Uterus (tissue), 4 donors: Measurements from ENCODE around the gene HMGCS2. TPM values are rescaled to one million over a fixed set of nuclear protein-coding genes. Genes with fewer than 3 reads are reported as not detected.

Experiments used
- DNase-seq, 2 donors: peaks; one replicate each; pipeline ENCODE4 v3.0.0-alpha.2; 2019 to 2020
- H3K27ac ChIP-seq, 2 donors: fragments of 200-600 bp; sonication (generic); 1 replicate in 1 of 2; 2 replicates in 1 of 2; pipeline ENCODE4 v1.5.1; 2016 to 2018
- H3K27me3 ChIP-seq, 2 donors: fragments of 200-600 bp; sonication (generic); one replicate each; pipeline ENCODE4 v1.5.1; 2018 to 2019; ENCODE audit warnings: control low read depth in 1 of 2
- H3K36me3 ChIP-seq, 2 donors: fragments of 200-600 bp; sonication (generic); one replicate each; pipeline ENCODE4 v1.5.1; 2019; ENCODE audit warnings: control low read depth in 1 of 2
- H3K4me1 ChIP-seq, 2 donors: fragments of 200-600 bp; sonication (generic); one replicate each; pipeline ENCODE4 v1.5.1; 2018 to 2019; ENCODE audit warnings: control low read depth in 1 of 2
- H3K4me3 ChIP-seq, 2 donors: fragments of 200-600 bp; sonication (generic); 1 replicate in 1 of 2; 2 replicates in 1 of 2; pipeline ENCODE4 v1.5.1; 2018 to 2019; ENCODE audit warnings: mild to moderate bottlenecking in 1 of 2
- H3K9me3 ChIP-seq, 2 donors: fragments of 200-600 bp; sonication (generic); one replicate each; pipeline ENCODE4 v1.5.1; 2019; ENCODE audit warnings: control low read depth in 1 of 2
- POLR2A ChIP-seq, 2 donors: fragments of 450-650 bp; IDR thresholded peaks; one replicate each; pipeline ENCODE4 v1.6.1; 2016; ENCODE audit warnings: antibody characterized with exemption in 2 of 2, mild to moderate bottlenecking in 1 of 2, moderate library complexity in 1 of 2
- intact Hi-C: fragments of 100-400 bp; cut with DNase I; formaldehyde crosslinking; loops from one replicate; pipeline ENCODE4 v1.15.1; 2023; ENCODE audit warnings: low total_unique reads
- total RNA-seq, 4 donors: library from RNA; depleted of rRNA in 3 of 4; stranded (reverse); fragments of >200 nt in 3 of 4; gene quantifications; one replicate each; pipeline versions ENCODE4 v1.1.0 to v1.2.4, GENCODE V29; 2014 to 2023
- TF ChIP-seq, protein P1 (sequence below), 4 experiments: fragments of 200-600 bp in 2 of 4; fragments of 450-650 bp in 2 of 4; sonication (generic) in 2 of 4; IDR thresholded peaks; one replicate each; pipeline ENCODE4 v1.5.1; 2016 to 2019; ENCODE audit warnings: antibody characterized with exemption in 4 of 4, mild to moderate bottlenecking in 2 of 4, moderate library complexity in 1 of 4
- donor health status: DM: yes; HTN: yes; CAD: no.

HMGCS2 gene
- total RNA-seq, 4 donors from 2014 or later, result 0.29 TPM; not detected in 3

DNA sequence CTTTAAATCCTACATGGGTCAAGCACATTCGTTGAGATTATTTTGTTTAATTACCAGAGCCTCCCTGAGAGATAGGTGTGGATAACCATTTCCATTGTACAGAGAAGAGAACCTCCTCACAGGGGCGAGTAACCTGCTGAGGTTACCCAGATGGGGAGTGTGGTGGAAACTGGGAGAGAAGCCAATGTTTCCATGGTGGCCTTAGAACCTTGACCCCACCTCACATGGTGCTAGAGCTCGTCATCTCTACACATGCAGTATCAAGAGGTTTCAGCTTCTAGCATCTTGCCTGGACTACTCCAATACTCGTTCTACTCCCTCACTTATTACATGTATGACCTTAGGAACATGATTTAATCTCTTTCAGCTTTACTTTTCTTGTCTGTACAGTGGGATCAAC, 37.8 kb upstream of the HMGCS2 start:
- Histone ChIP-seq H3K36me3 (no peaks in the 10 kb centered on the region), H3K4me3 (no peak overlapping the region), H3K9me3 (no peaks in the 10 kb centered on the region), H3K27me3 (no peaks in the 10 kb centered on the region), H3K27ac (no peak overlapping the region), H3K4me1 (no peaks in the 10 kb centered on the region)
- no peak for DNase-seq
- intact Hi-C loops, result no loop called here
- no peak for TF ChIP-seq POLR2A (IDR thresholded peaks at IDR 0.05)
- TF ChIP-seq, protein P1, sequence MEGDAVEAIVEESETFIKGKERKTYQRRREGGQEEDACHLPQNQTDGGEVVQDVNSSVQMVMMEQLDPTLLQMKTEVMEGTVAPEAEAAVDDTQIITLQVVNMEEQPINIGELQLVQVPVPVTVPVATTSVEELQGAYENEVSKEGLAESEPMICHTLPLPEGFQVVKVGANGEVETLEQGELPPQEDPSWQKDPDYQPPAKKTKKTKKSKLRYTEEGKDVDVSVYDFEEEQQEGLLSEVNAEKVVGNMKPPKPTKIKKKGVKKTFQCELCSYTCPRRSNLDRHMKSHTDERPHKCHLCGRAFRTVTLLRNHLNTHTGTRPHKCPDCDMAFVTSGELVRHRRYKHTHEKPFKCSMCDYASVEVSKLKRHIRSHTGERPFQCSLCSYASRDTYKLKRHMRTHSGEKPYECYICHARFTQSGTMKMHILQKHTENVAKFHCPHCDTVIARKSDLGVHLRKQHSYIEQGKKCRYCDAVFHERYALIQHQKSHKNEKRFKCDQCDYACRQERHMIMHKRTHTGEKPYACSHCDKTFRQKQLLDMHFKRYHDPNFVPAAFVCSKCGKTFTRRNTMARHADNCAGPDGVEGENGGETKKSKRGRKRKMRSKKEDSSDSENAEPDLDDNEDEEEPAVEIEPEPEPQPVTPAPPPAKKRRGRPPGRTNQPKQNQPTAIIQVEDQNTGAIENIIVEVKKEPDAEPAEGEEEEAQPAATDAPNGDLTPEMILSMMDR (IDR thresholded peaks at IDR 0.05), result no peak

DNA sequence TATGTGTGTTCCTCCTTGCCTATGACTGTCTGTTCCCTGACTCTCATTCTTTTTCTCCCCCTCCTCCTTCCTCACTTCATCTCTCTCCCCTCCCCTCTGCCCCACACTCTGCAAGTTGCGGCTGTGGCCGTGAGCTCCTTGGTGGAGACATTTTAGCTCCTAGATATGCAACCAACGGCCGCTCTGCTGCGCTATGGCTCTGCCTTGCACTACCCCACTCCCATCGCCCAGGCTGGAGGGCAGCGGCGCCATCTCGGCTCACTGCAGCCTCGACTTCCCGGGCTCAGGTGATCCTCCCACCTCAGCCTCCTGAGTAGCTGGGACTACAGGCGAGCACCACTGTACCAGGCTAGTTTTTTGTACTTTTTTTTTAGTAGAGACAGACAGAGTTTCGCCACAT, 37.0 kb upstream of the HMGCS2 start:
- intact Hi-C loops, result no loop called here
- no peaks in the 10 kb centered on the region for H3K36me3 ChIP-seq
- no peaks in the 10 kb centered on the region for H3K4me1 ChIP-seq
- DNase-seq, result no peak
- H3K4me3 ChIP-seq, result no peak overlapping the region
- no peaks in the 10 kb centered on the region for H3K27me3 ChIP-seq
- no peaks in the 10 kb centered on the region for H3K9me3 ChIP-seq
- H3K27ac ChIP-seq, result no peak overlapping the region
- TF ChIP-seq POLR2A (IDR thresholded peaks at IDR 0.05), result no peak
- TF ChIP-seq, protein P1 (IDR thresholded peaks at IDR 0.05), result no peak

DNA sequence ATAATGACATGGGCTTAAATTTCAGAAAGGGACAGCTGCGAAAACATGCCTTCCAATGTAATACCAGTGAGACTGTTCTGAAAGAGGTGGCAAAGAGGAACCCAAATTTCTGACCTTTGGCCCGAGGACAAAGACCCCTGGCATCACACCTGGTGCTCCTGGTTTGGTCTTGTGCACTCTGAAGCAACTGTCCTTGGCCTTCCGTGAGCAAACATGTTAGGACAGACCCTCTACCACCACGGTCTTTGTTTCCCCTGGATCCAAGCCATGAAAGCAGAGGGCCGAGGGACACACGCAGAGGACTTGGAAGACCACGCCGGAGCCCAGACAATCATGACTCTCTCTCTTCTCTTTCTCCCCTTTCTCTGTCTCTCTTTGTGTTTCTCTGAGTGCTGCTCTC, 36.5 kb upstream of the HMGCS2 start:
- Histone ChIP-seq H3K4me1 (no peaks in the 10 kb centered on the region), H3K4me3 (no peak overlapping the region), H3K27me3 (no peaks in the 10 kb centered on the region), H3K36me3 (no peaks in the 10 kb centered on the region), H3K9me3 (no peaks in the 10 kb centered on the region), H3K27ac (no peak overlapping the region)
- DNase-seq, result no peak
- intact Hi-C loops, result no loop called here
- TF ChIP-seq, protein P1 (IDR thresholded peaks at IDR 0.05), result no peak
- TF ChIP-seq POLR2A (IDR thresholded peaks at IDR 0.05), result no peak

DNA sequence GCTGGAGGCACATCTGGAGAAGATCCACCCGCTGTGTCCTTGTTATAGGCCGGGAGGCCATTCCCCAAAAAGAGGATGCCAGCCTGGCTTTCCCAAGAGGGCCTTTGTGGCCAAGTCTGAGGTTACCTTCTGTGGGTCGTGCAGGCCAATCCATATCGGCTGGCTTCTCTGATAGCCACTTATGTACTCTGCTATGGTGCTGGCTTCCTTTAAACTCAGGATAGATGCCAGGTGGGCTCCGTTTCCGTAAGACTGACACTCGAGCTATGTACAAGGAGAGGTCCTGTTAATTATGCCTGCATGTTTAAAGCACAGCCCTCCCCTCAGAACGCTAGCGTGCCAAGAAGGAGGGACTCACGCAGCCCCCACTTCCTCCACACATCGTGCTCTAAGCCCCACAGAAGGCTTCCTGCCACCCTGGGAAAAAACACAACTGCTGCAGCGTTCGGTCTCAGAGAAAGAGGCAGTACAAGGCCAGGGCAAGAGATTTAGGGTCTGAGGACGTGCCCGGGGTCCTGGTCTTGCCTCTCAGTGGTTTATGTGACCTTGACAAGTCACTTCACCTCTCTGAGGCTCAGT, 31.0 kb upstream of the HMGCS2 start:
- no peaks in the 10 kb centered on the region for H3K36me3 ChIP-seq
- H3K27me3 ChIP-seq, result no peaks in the 10 kb centered on the region
- H3K9me3 ChIP-seq, result no peaks in the 10 kb centered on the region
- no peak for TF ChIP-seq POLR2A (IDR thresholded peaks at IDR 0.05)
- TF ChIP-seq, protein P1 (IDR thresholded peaks at IDR 0.05), result no peak
- no peak overlapping the region for H3K27ac ChIP-seq
- DNase-seq, result no peak
- no peak overlapping the region for H3K4me3 ChIP-seq
- H3K4me1 ChIP-seq, result no peaks in the 10 kb centered on the region
- intact Hi-C loops, result no loop called here

DNA sequence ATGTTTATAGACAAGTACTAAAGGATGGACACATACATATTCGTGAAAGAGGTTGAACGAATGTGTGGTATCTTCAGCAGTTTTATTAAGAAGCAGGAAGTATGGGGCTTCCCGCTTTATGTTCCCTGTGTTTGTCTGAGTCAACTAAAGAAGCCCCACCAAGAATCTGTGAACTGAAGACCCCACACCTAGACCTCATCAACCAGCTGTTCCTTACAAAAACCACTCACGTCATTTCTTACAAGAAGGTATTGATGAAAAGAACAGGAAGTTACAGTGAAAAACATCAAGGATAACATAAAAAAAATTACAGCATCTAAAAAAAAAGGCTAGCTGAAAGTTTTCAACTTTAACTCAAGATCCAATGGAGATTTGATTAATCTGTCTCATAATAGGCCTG, 30.3 kb upstream of the HMGCS2 start:
- intact Hi-C loops, result no loop called here
- Histone ChIP-seq H3K4me1 (no peaks in the 10 kb centered on the region), H3K4me3 (no peak overlapping the region), H3K27ac (no peak overlapping the region), H3K27me3 (no peaks in the 10 kb centered on the region), H3K9me3 (no peaks in the 10 kb centered on the region), H3K36me3 (no peaks in the 10 kb centered on the region)
- no peak for DNase-seq
- TF ChIP-seq, protein P1 (IDR thresholded peaks at IDR 0.05), result no peak
- no peak for TF ChIP-seq POLR2A (IDR thresholded peaks at IDR 0.05)
